ENCODE results near the gene PRMT2.

GRCh38 chr21:46600978-46601377 lies 34.5 kb upstream of the PRMT2 start:
- TF ChIP-seq POLR2A (IDR thresholded peaks at IDR 0.05) (no peak), CTCF (IDR thresholded peaks at IDR 0.05) (no peak)

Measured in heart left ventricle (tissue), 13 donors.